WTC11 (cell line): ENCODE results near the gene MBD3L3.

Source experiments
- CTCF ChIP-seq: fragments of 200-600 bp; IDR thresholded peaks from 2 replicates; pipeline ENCODE4 v1.8.0; 2022; ENCODE audit warnings: antibody characterized with exemption
- ETV6 ChIP-seq: sonication (generic); formaldehyde crosslinking; IDR thresholded peaks from 2 replicates; pipeline ENCODE4 v1.8.1; 2022; ENCODE audit warnings: mild to moderate bottlenecking, missing genetic modification reagents
- FOXP4 ChIP-seq: sonication (generic); formaldehyde crosslinking; IDR thresholded peaks from 2 replicates; pipeline ENCODE4 v1.8.0; 2022; ENCODE audit warnings: mild to moderate bottlenecking, missing genetic modification reagents
- NFYB ChIP-seq: sonication (generic); formaldehyde crosslinking; conservative IDR thresholded peaks from 2 replicates; pipeline ENCODE4 v1.8.0; 2022; ENCODE audit warnings: low read depth, missing genetic modification reagents
- NR1H2 ChIP-seq: sonication (generic); formaldehyde crosslinking; IDR thresholded peaks from 2 replicates; pipeline ENCODE4 v1.9.0; 2021; ENCODE audit warnings: mild to moderate bottlenecking, moderate library complexity, missing genetic modification reagents
- ZNF281 ChIP-seq: sonication (generic); formaldehyde crosslinking; IDR thresholded peaks from 2 replicates; pipeline ENCODE4 v1.8.0; 2023; ENCODE audit warnings: mild to moderate bottlenecking, missing genetic modification reagents

GRCh38 chr19:7106711-7107657, 48.5 kb upstream of the MBD3L3 start:
- TF ChIP-seq ETV6 (CRISPR knock-in tag) (no peak), CTCF (no peak), FOXP4 (CRISPR knock-in tag) (no peak), NFYB (CRISPR knock-in tag) (no peak), ZNF281 (CRISPR knock-in tag) (no peak), NR1H2 (CRISPR knock-in tag) (no peak)
